Inferior parietal cortex (tissue), 1 donor: ENCODE results near the gene SCN1B.
"Not testable (repeated sequence)": the region's sequence is repeated elsewhere in the genome, so short reads cannot be mapped to it uniquely, and the experiment has no call there.

Experiments used
- DNase-seq: peaks from one replicate; pipeline ENCODE4 v3.0.0-alpha.2; 2016; ENCODE audit errors: extremely low spot score

Gene SCN1B

GRCh38 chr19:35000647-35001501, 29.4 kb upstream of the SCN1B start:
- DNase-seq, result peak; percentile 10

DNA sequence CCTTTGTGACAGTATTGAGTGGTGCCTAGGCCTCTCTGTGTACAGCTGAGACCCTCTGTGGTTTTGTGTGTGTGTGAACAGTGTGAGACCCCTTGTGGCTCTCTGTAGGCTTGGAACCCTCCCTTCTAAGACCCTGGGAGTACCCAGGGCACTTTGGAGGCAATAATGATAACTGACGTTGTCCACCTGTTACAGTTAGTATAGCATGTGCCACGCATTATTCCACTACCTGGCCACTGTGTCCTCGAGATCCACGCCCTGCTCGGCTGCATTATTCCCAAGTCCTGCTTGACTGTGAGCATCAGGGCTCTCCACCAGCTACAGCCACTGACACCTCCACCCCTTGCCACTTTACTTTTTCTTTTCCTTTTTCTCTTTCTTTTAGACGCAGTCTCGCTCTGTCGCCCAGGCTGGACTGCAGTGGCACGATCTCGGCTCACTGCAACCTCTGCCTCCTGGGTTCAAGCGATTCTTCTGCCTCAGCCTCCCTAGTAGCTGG, 28.2 kb upstream of the SCN1B start:
- no peak for DNase-seq

DNA sequence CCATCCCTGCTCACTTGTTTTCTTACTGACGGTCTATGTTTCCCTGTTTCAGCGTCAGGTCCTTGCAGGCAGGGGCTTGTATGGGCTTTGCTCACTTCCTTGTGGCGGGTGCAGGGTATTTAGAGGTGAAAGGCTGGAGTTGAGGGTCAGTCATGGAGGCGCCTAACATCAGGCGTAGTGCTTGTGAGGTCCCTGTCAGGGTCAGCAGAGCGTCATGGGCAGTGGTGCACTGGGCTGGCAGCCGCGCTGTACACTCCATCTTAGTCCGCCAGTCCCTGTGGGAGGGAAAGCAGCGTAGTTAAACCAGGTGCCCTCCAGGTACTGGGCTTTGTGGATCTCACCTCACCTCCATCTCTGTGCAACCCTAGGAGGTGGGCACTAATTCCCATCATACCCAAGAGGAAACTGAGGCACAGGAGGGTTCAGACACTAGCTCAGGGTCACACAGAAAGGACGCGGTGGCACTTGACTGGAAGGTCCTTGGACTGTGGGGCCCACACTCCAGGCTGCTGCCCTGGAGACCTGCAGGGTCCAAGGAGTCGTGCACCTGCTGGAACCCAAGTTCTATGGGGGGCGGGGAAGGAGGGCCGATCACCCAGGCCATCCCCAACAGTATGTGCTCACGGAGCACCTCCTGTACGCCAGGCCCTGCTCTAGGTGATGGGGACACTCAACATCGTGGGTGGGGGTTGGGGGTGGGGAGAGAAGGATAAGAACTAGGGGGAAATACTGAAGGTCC, 25.6 kb upstream of the SCN1B start:
- no peak for DNase-seq

GRCh38 chr19:35005256-35005977, 24.9 kb upstream of the SCN1B start:
- DNase-seq, result no peak

GRCh38 chr19:35006007-35006341, 24.3 kb upstream of the SCN1B start:
- DNase-seq, result not testable (repeated sequence)

- no peak for DNase-seq
Observed at GRCh38 chr19:35006342-35006998, 23.8 kb upstream of the SCN1B start.

GRCh38 chr19:35006999-35007365, 23.3 kb upstream of the SCN1B start:
- DNase-seq, result no peak

GRCh38 chr19:35007427-35007826, 22.8 kb upstream of the SCN1B start:
- DNase-seq, result not testable (repeated sequence)

- no peak for DNase-seq
Observed at GRCh38 chr19:35008891-35009341, 21.4 kb upstream of the SCN1B start.

DNA sequence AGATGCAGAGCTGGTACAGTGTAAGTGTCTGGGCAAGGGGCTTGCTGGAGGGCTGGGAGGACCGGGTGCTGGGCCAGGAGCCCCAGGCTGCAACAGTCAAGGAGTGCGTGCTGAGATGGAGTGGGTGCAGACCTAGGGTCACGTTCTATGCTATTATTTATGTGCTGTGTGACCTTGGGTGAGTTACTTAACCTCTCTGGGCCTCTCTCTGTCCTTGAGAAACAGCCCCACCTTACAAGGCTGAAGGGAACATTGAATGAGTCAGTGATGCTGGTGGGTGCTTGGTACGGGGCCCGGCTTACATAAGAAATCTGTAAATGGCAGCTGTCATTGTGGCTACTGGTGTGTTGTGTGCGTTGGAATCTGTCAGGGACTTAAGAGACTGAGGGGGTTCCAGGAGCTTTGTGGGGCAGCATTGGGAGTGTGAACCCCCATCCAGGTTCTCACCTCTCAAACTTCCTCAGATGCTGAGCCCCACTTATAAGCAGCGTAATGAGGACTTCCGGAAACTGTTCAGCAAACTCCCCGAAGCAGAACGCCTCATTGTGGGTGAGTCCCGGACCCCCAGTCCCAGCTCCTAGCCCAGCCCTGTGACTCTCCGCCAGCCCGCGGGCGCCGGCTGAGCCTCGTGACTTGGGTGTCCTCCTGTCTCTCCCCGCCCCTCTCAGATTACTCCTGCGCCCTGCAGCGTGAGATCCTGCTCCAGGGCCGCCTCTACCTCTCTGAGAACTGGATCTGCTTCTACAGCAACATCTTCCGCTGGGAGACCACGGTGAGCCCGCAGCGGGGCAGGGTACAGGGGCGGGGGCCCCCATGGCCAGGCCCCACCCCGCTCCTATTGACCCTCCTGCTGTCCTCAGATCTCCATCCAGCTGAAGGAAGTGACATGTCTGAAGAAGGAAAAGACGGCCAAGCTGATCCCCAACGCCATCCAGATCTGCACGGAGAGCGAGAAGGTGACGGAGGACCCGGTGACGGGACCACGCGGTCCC, 20.6 kb upstream of the SCN1B start:
- DNase-seq, result no peak

GRCh38 chr19:35011091-35011689, 19.1 kb upstream of the SCN1B start:
- no peak for DNase-seq

- no peak for DNase-seq
Observed at GRCh38 chr19:35011737-35012682, 18.3 kb upstream of the SCN1B start.

GRCh38 chr19:35013041-35013819, 17.0 kb upstream of the SCN1B start:
- DNase-seq, result no peak

DNA sequence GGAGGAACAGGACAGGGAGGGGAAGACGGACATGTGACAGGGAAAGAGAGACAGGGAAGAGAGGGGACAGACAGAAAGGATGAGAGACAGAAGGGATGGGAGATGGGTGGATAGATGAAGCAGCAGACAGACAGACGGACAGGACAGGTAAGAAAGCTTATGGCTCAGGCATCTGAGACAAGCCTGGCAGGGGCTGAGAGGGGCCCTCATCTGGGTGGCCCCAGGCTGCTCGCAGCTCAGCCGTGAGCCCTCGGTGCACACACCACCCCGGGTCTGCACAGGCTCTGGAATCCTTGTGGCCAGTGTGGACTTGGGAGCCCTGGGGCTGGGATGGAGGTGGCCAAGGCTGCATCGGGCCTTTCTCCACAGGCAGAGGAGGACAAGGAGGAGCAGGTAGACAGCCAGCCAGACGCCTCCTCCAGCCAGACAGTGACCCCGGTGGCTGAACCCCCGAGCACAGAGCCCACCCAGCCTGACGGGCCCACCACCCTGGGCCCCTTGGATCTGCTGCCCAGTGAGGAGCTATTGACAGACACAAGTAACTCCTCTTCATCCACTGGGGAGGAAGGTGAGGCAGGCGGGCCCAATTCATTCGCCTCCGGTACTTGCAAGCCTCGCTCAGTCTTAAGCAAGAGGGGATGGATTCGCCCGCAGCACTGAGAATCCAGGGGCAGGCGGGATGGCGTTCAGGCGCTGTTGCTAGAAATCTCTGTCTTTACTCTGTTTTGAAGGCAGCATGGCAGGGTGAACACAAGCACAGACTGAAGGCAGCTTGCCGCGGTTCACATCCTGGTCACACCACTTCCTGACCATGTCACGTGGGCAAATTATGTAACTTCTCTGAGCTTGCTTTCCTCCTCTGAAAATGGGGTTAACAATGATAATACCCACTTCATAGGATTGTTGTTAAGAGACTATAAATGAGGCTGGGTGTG, 16.2 kb upstream of the SCN1B start:
- DNase-seq, result no peak

DNA sequence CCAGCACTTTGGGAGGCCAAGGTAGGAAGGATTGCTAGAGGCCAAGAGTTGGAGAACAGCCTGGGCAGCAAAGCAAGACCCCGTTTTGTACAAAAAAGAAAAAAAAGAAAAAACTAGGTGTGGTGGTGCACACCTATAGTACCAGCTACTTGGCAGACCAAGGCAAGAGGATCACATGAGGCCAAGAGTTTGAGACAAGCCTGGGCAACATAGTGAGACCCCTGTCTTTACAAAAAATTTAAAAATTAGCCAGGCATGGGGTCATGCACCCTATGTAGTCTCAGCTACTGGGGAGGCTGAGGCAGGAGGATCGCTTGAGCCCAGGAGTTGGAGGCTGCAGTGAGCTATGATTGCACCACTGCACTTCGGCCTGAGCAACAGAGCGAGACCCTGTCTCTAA, 15.5 kb upstream of the SCN1B start:
- not testable (repeated sequence) for DNase-seq

DNA sequence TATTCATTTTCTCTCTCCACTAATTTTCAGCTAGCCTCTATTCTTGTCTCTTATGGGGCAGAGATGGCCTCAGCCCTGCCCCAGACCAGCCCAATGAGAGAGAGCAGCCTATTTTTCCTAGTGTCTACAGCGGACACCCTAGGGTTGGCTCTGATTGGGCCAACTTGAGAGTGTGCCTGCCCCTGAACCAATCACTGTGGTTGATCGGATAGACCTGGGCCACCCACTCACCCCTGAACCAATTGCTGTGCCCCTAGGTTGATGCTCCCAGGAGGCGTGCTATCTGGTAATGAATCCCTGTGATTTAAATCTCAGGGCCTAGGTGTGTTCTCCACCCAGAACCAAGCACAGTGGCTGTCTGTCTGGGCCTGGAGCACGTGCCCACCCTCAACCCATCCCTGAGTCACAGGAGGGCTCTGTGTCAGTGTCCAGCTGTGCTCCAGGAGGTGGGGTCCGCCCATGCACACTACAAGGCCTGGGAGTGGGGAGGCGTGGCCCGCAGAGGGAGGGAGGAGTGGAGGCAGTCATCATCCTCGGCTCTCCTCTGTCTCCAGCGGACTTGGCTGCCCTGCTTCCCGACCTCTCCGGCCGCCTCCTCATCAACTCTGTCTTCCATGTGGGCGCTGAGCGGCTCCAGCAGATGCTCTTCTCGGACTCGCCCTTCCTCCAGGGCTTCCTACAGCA, 14.9 kb upstream of the SCN1B start:
- no peak for DNase-seq
